ENCODE results near the gene MOB3B.

The MOB3B gene

GRCh38 chr9:27523141-27523540 is 6.5 kb downstream of the MOB3B start:
- Histone ChIP-seq H3K36me3 (no peaks in the 10 kb centered on the region), H3K27ac (no peak overlapping the region), H3K27me3 (ENCODE audit: insufficient read depth, low read depth, severe bottlenecking) (no peaks in the 10 kb centered on the region), H3K9me3 (ENCODE audit: severe bottlenecking) (no peaks in the 10 kb centered on the region), H3K4me3 (ENCODE audit: low read depth, low read length) (no peak overlapping the region)
- TF ChIP-seq CTCF (IDR thresholded peaks at IDR 0.05; ENCODE audit: low read depth, low read length): no peak
- DNase-seq: no peak

DNA sequence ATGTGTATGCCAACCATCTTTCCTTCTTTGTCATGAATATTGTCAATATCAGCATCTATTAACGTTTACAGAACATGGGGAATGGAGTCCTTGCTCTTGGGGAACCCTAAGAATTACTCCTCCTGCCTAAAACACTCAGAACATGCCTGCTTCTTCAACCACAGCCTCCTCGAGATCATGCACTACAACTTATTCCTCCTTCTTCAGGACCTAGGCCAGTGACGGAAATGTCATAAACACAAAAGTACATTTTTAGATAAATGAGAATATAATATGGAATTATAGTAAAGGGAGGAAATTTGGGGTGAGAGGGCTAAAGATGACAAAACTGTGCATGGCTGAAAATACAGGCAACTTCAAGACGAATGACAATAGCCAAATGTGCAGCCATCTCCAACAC is 8.6 kb downstream of the MOB3B start:
- H3K27ac ChIP-seq: no peak overlapping the region
- no peaks in the 10 kb centered on the region for H3K9me3 ChIP-seq (ENCODE audit: severe bottlenecking)
- no peaks in the 10 kb centered on the region for H3K36me3 ChIP-seq
- TF ChIP-seq CTCF (IDR thresholded peaks at IDR 0.05; ENCODE audit: low read depth, low read length): no peak
- no peak overlapping the region for H3K4me3 ChIP-seq (ENCODE audit: low read depth, low read length)
- H3K27me3 ChIP-seq (ENCODE audit: insufficient read depth, low read depth, severe bottlenecking): no peaks in the 10 kb centered on the region
- no peak for DNase-seq

DNA sequence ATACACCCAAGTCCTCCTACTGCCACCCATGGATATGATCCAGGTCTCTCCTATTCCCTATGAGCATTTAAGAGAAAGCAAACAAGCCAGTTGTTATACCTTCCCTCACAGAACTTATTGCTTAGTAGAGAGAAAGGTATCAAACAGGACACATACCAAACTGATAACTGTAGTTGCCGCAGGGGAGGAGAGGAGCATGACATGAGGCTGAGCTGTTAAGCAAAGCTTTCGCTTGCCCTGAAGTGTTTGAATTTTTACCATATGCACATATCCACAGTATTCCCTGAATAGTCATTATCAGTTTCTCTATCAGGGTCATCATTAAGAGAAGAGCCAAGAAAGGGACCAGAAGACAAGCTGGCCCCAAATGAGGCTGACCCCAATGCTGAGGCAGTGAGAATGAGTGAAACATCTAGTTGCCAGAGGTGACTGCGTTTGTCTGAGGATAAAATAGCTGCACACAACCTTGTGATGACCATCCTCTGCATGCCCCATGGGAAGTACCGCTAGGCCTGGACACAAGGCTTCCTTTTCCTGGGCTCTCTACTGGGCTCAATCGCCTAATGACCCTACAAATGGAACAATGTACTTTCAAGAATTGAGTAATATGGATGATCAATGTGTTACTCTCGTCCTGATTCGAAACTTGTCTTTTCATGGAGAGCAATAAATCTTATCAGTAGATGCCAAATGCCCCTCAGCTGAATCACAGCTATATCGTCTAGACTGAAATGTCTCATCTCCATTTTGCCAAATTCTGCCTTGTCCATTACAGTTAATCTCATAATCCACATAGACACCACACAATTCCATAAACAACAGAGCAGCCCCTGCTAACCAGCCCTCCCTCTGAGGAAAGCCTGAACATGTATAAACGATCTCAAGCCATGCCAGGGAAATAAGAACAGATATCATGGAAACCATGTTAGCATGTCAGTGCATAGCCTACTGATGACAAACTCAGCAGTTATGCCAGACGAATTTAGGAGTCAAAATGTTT is 9.8 kb downstream of the MOB3B start:
- H3K27ac ChIP-seq: no peak overlapping the region
- H3K9me3 ChIP-seq (ENCODE audit: severe bottlenecking): no peaks in the 10 kb centered on the region
- no peaks in the 10 kb centered on the region for H3K27me3 ChIP-seq (ENCODE audit: insufficient read depth, low read depth, severe bottlenecking)
- no peaks in the 10 kb centered on the region for H3K36me3 ChIP-seq
- no peak overlapping the region for H3K4me3 ChIP-seq (ENCODE audit: low read depth, low read length)
- no peak for DNase-seq
- TF ChIP-seq CTCF (IDR thresholded peaks at IDR 0.05; ENCODE audit: low read depth, low read length): no peak

GRCh38 chr9:27518809-27519208 is 10.8 kb downstream of the MOB3B start:
- DNase-seq: no peak
- H3K27ac ChIP-seq: no peak overlapping the region
- TF ChIP-seq CTCF (IDR thresholded peaks at IDR 0.05; ENCODE audit: low read depth, low read length): no peak
- no peak overlapping the region for H3K4me3 ChIP-seq (ENCODE audit: low read depth, low read length)
- H3K27me3 ChIP-seq (ENCODE audit: insufficient read depth, low read depth, severe bottlenecking): no peaks in the 10 kb centered on the region
- H3K36me3 ChIP-seq: no peaks in the 10 kb centered on the region
- H3K9me3 ChIP-seq (ENCODE audit: severe bottlenecking): no peaks in the 10 kb centered on the region

DNA sequence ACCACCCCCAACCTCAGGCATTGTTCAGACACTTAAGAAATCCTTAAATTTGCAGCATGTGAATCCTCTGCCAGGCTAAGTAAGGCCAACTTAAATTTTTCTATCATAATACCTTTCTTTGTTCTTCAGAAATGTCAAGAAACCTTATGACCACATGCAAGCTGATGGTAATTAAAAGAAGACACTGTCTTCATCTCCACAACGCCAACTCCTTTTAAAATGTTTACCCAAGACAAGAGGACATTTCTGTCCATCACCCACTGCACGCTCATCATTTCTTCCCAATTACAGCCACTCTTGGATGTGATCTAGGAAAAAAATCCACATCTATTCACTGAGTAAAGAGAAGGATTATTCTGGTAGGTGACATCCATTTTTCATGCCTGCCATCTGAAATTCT is 11.6 kb downstream of the MOB3B start:
- no peak overlapping the region for H3K27ac ChIP-seq

More for the DNA sequence above, 11.6 kb downstream of the MOB3B start:
- Histone ChIP-seq H3K36me3 (no peaks in the 10 kb centered on the region), H3K27me3 (ENCODE audit: insufficient read depth, low read depth, severe bottlenecking) (no peaks in the 10 kb centered on the region), H3K9me3 (ENCODE audit: severe bottlenecking) (no peaks in the 10 kb centered on the region), H3K4me3 (ENCODE audit: low read depth, low read length) (no peak overlapping the region)
- DNase-seq: no peak
- TF ChIP-seq CTCF (IDR thresholded peaks at IDR 0.05; ENCODE audit: low read depth, low read length): no peak

Data from WERI-Rb-1 (cell line).